Neural cell (in vitro differentiated cells): ENCODE measurements around the gene ATP13A5. TPM values are rescaled to one million over a fixed set of nuclear protein-coding genes. Genes with fewer than 3 reads are reported as not detected.

ENCODE experiments used
- H2AFZ ChIP-seq: fragments of 200-600, 300-800 bp; sonication (generic), shearing (Covaris generic); 2 replicates; pipeline ENCODE4 v1.6.0; 2014; ENCODE audit warnings: low read depth, mild to moderate bottlenecking, antibody characterized with exemption, low read length, moderate library complexity
- H3F3A ChIP-seq: fragments of 200-600 bp; shearing (Covaris generic); 2 replicates; pipeline ENCODE4 v1.6.1; 2016; ENCODE audit warnings: mild to moderate bottlenecking, moderate library complexity, mixed read lengths, antibody characterized with exemption, low read length; ENCODE audit not compliant: insufficient read depth, poor library complexity, severe bottlenecking
- H3K27ac ChIP-seq: fragments of 200-600, 300-800 bp; sonication (generic), shearing (Covaris generic); 2 replicates; pipeline ENCODE4 v1.5.1; 2014; ENCODE audit warnings: mild to moderate bottlenecking, low read length, moderate library complexity
- H3K27me3 ChIP-seq: fragments of 300-800, 200-600 bp; sonication (generic), shearing (Covaris generic); 2 replicates; pipeline ENCODE4 v1.6.0; 2014; ENCODE audit warnings: mild to moderate bottlenecking, low read depth, low read length, moderate library complexity; ENCODE audit not compliant: insufficient read depth
- H3K36me3 ChIP-seq: fragments of 300-800, 200-600 bp; sonication (generic), shearing (Covaris generic); 2 replicates; pipeline ENCODE4 v1.5.1; 2014; ENCODE audit warnings: mild to moderate bottlenecking, antibody characterized with exemption, low read length, moderate library complexity; ENCODE audit not compliant: insufficient read depth
- H3K4me2 ChIP-seq: fragments of 300-800, 200-600 bp; sonication (generic), shearing (Covaris generic); 2 replicates; pipeline ENCODE4 v1.6.0; 2014; ENCODE audit warnings: mild to moderate bottlenecking, low read length
- H3K4me3 ChIP-seq: fragments of 300-800, 200-600 bp; sonication (generic), shearing (Covaris generic); 2 replicates; pipeline ENCODE4 v1.5.1; 2014; ENCODE audit warnings: mild to moderate bottlenecking, low read length, moderate library complexity
- H3K79me2 ChIP-seq: fragments of 200-600 bp; shearing (Covaris generic); replicated peaks from 2 replicates; pipeline ENCODE4 v1.6.0; 2014; ENCODE audit warnings: mild to moderate bottlenecking, low read length, moderate library complexity; ENCODE audit not compliant: insufficient read depth
- H3K9ac ChIP-seq: fragments of 300-800, 200-600 bp; sonication (generic), shearing (Covaris generic); 2 replicates; pipeline ENCODE4 v1.6.1; 2016; ENCODE audit warnings: mild to moderate bottlenecking, low read length, mixed read lengths
- H3K9me2 ChIP-seq: fragments of 200-600 bp; shearing (Covaris generic); 2 replicates; pipeline ENCODE4 v1.6.1; 2016; ENCODE audit warnings: mild to moderate bottlenecking, low read length, mixed read lengths; ENCODE audit not compliant: insufficient read depth
- H3K9me3 ChIP-seq: fragments of 200-600, 300-800 bp; sonication (generic), shearing (Covaris generic); 2 replicates; pipeline ENCODE4 v1.6.1; 2016; ENCODE audit warnings: mild to moderate bottlenecking, mixed run types, low read length, moderate library complexity, mixed read lengths
- H4K20me1 ChIP-seq: fragments of 200-600 bp; shearing (Covaris generic); 2 replicates; pipeline ENCODE4 v1.6.1; 2016; ENCODE audit warnings: mild to moderate bottlenecking, mixed run types; ENCODE audit not compliant: insufficient read depth
- CTCF ChIP-seq: fragments of 450-650 bp; IDR thresholded peaks from 2 replicates; pipeline ENCODE4 v1.5.1; 2014; ENCODE audit warnings: antibody characterized with exemption, mild to moderate bottlenecking, moderate library complexity; ENCODE audit not compliant: poor library complexity, severe bottlenecking
- EP300 ChIP-seq: fragments of 450-650 bp; conservative IDR thresholded peaks from 2 replicates; pipeline ENCODE4 v1.6.1; 2014; ENCODE audit warnings: antibody characterized with exemption, mild to moderate bottlenecking, moderate library complexity; ENCODE audit not compliant: poor library complexity, severe bottlenecking
- EZH2 ChIP-seq: fragments of 200-600, 300-800 bp; shearing (Covaris generic), sonication (generic); IDR thresholded peaks from 2 replicates; pipeline ENCODE4 v1.6.1; 2014; ENCODE audit warnings: antibody characterized with exemption, low read length, borderline replicate concordance, mild to moderate bottlenecking; ENCODE audit not compliant: insufficient read depth, poor library complexity, severe bottlenecking
- MXI1 ChIP-seq: fragments of 450-650 bp; conservative IDR thresholded peaks from 2 replicates; pipeline ENCODE4 v1.6.1; 2014; ENCODE audit warnings: antibody characterized with exemption, mild to moderate bottlenecking; ENCODE audit not compliant: poor library complexity, severe bottlenecking
- POLR2AphosphoS5 ChIP-seq: IDR thresholded peaks from 2 replicates; pipeline ENCODE4 v1.6.1; 2012
- RAD21 ChIP-seq: fragments of 450-650 bp; conservative IDR thresholded peaks from 2 replicates; pipeline ENCODE4 v1.6.1; 2014; ENCODE audit warnings: antibody characterized with exemption, mild to moderate bottlenecking, moderate library complexity
- REST ChIP-seq: IDR thresholded peaks from 2 replicates; pipeline ENCODE4 v1.6.1; 2012; ENCODE audit warnings: borderline replicate concordance
- SMC3 ChIP-seq: fragments of 450-650 bp; conservative IDR thresholded peaks from 2 replicates; pipeline ENCODE4 v1.6.1; 2014; ENCODE audit warnings: antibody characterized with exemption, mild to moderate bottlenecking, moderate library complexity; ENCODE audit not compliant: poor library complexity
- TAF1 ChIP-seq: IDR thresholded peaks from 2 replicates; pipeline ENCODE4 v1.6.1; 2012; ENCODE audit warnings: low read depth
- polyA plus RNA-seq: library from polyadenylated mRNA; depleted of rRNA; stranded (reverse); fragments of >200 nt; gene quantifications from 2 replicates; pipeline ENCODE4 v1.2.3, GENCODE V29; 2014

The ATP13A5 gene
- polyA plus RNA-seq, 1 donor from 2014 or later: 0.28 TPM

- no peaks in the 10 kb centered on the region for H4K20me1 ChIP-seq
- no peak overlapping the region for H3K4me2 ChIP-seq
- no peak overlapping the region for H3K9ac ChIP-seq
- no peak overlapping the region for H3K27ac ChIP-seq
- no peaks in the 10 kb centered on the region for H3K36me3 ChIP-seq
- no peaks in the 10 kb centered on the region for H3F3A ChIP-seq
- H3K9me2 ChIP-seq: no peaks in the 10 kb centered on the region
- TF ChIP-seq EZH2 (no peak), CTCF (no peak), RAD21 (no peak), MXI1 (no peak), POLR2AphosphoS5 (no peak), EP300 (no peak), TAF1 (no peak), SMC3 (no peak), REST (no peak)
- H3K4me3 ChIP-seq: no peak overlapping the region
- no peaks in the 10 kb centered on the region for H3K79me2 ChIP-seq
- no peak overlapping the region for H2AFZ ChIP-seq
- no peaks in the 10 kb centered on the region for H3K9me3 ChIP-seq
- H3K27me3 ChIP-seq: no peaks in the 10 kb centered on the region
Observed at GRCh38 chr3:193367868-193368267, 10.7 kb downstream of the ATP13A5 start.

- Histone ChIP-seq H2AFZ (no peak overlapping the region), H3K36me3 (no peaks in the 10 kb centered on the region), H3K27ac (no peak overlapping the region), H3K9me3 (no peaks in the 10 kb centered on the region), H3K9me2 (no peaks in the 10 kb centered on the region), H3K4me3 (no peak overlapping the region), H3F3A (no peaks in the 10 kb centered on the region), H3K4me2 (no peak overlapping the region), H3K9ac (no peak overlapping the region), H3K27me3 (no peaks in the 10 kb centered on the region), H3K79me2 (no peaks in the 10 kb centered on the region), H4K20me1 (no peaks in the 10 kb centered on the region)
- TF ChIP-seq RAD21 (no peak), EP300 (no peak), EZH2 (no peak), POLR2AphosphoS5 (no peak), REST (no peak), TAF1 (no peak), MXI1 (no peak), SMC3 (no peak), CTCF (no peak)
Observed at GRCh38 chr3:193357291-193357690, 21.3 kb downstream of the ATP13A5 start.
